ENCODE results near the gene IFT57.

DNA sequence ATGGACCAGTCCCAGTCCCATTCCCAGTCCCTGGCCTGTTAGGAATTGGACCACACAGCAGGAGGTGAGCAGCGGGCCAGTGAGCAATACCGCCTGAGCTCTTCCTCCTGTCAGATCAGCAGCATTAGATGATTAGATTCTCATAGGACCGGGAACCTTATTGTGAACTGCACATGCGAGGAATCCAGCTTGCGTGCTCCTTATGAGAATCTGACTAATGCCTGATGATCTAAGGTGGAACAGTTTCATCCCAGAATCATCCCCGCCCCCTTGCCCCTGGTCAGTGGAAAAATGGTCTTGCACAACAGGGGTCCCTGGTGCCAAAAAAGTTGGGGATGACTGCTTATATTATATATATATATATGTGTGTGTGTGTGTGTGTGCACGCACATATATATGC, 63.1 kb downstream of the IFT57 start:
- TF ChIP-seq CTCF (IDR thresholded peaks at IDR 0.05; ENCODE audit: poor library complexity, severe bottlenecking) (no peak), EZH2 (IDR thresholded peaks at IDR 0.05; ENCODE audit: borderline replicate concordance, insufficient read depth, low read length, poor library complexity, severe bottlenecking) (no peak), EP300 (conservative IDR thresholded peaks at IDR 0.05; ENCODE audit: poor library complexity, severe bottlenecking) (no peak), RAD21 (conservative IDR thresholded peaks at IDR 0.05) (no peak), SMC3 (conservative IDR thresholded peaks at IDR 0.05; ENCODE audit: poor library complexity) (no peak), REST (IDR thresholded peaks at IDR 0.05; ENCODE audit: borderline replicate concordance) (no peak)

All from neural cell (in vitro differentiated cells).